Osteoblast (primary cell): ENCODE measurements around the gene ZNF548. TPM values are rescaled to one million over a fixed set of nuclear protein-coding genes. Genes with fewer than 3 reads are reported as not detected.

Experiments used
- DNase-seq: peaks from one replicate; pipeline ENCODE4 v3.0.0; 2011; ENCODE audit warnings: low spot score, mixed read lengths; ENCODE audit not compliant: insufficient read length; ENCODE audit errors: missing footprints
- H2AFZ ChIP-seq: 2 replicates; pipeline ENCODE4 v1.6.0; 2011; ENCODE audit warnings: mild to moderate bottlenecking, low read length
- H3K27ac ChIP-seq: 2 replicates; pipeline ENCODE4 v1.5.1; 2011; ENCODE audit warnings: mild to moderate bottlenecking, low read depth, low read length, moderate library complexity
- H3K27me3 ChIP-seq: 2 replicates; pipeline ENCODE4 v1.6.0; 2012; ENCODE audit warnings: mild to moderate bottlenecking, control low read depth, inconsistent platforms, low read length, moderate library complexity; ENCODE audit not compliant: insufficient read depth
- H3K36me3 ChIP-seq: 2 replicates; pipeline ENCODE4 v1.5.1; 2011; ENCODE audit warnings: mild to moderate bottlenecking, low read length, control low read depth, moderate library complexity; ENCODE audit not compliant: insufficient read depth
- H3K4me1 ChIP-seq: 2 replicates; pipeline ENCODE4 v1.5.1; 2011; ENCODE audit warnings: mild to moderate bottlenecking, low read length, control low read depth, moderate library complexity; ENCODE audit not compliant: insufficient read depth
- H3K4me2 ChIP-seq: 2 replicates; pipeline ENCODE4 v1.6.0; 2011; ENCODE audit warnings: mild to moderate bottlenecking, low read length; ENCODE audit not compliant: insufficient read depth
- H3K4me3 ChIP-seq: fragments of 200-600 bp; sonication (generic); 3 replicates; pipeline ENCODE4 v1.5.1; 2012; ENCODE audit warnings: mild to moderate bottlenecking, low read length, inconsistent platforms; ENCODE audit not compliant: insufficient read depth
- H3K79me2 ChIP-seq: 2 replicates; pipeline ENCODE4 v1.6.0; 2012; ENCODE audit warnings: mild to moderate bottlenecking, low read length, control low read depth, inconsistent platforms; ENCODE audit not compliant: insufficient read depth
- H3K9me3 ChIP-seq: 2 replicates; pipeline ENCODE4 v1.5.1; 2011; ENCODE audit warnings: low read depth, low read length, control low read depth
- H4K20me1 ChIP-seq: 2 replicates; pipeline ENCODE4 v1.6.0; 2012; ENCODE audit warnings: mild to moderate bottlenecking, low read length, control low read depth; ENCODE audit not compliant: insufficient read depth
- CTCF ChIP-seq: IDR thresholded peaks from 2 replicates; pipeline ENCODE4 v1.5.1; 2011; ENCODE audit warnings: mild to moderate bottlenecking, low read depth, low read length, moderate library complexity; ENCODE audit errors: extremely low read depth
- total RNA-seq: library from RNA; depleted of rRNA; stranded (reverse); fragments of >200 nt; gene quantifications from 2 replicates; pipeline ENCODE4 v1.2.3, GENCODE V29; 2012

Gene ZNF548
- total RNA-seq, 1 donor: 27.9 TPM

- peaks cover 46% of the 10 kb centered on the region for H3K36me3 ChIP-seq
- no peak overlapping the region for H3K4me2 ChIP-seq
- H2AFZ ChIP-seq: no peak overlapping the region
- no peak overlapping the region for H3K4me3 ChIP-seq
- DNase-seq: no peak
- TF ChIP-seq CTCF: no peak
- H3K9me3 ChIP-seq: peaks cover 26% of the 10 kb centered on the region
- H4K20me1 ChIP-seq: no peaks in the 10 kb centered on the region
- H3K27me3 ChIP-seq: no peaks in the 10 kb centered on the region
- peaks cover 22% of the 10 kb centered on the region for H3K79me2 ChIP-seq
- no peak overlapping the region for H3K27ac ChIP-seq
- no peaks in the 10 kb centered on the region for H3K4me1 ChIP-seq
Observed at GRCh38 chr19:57398868-57399267, 9.2 kb downstream of the ZNF548 start.

DNA sequence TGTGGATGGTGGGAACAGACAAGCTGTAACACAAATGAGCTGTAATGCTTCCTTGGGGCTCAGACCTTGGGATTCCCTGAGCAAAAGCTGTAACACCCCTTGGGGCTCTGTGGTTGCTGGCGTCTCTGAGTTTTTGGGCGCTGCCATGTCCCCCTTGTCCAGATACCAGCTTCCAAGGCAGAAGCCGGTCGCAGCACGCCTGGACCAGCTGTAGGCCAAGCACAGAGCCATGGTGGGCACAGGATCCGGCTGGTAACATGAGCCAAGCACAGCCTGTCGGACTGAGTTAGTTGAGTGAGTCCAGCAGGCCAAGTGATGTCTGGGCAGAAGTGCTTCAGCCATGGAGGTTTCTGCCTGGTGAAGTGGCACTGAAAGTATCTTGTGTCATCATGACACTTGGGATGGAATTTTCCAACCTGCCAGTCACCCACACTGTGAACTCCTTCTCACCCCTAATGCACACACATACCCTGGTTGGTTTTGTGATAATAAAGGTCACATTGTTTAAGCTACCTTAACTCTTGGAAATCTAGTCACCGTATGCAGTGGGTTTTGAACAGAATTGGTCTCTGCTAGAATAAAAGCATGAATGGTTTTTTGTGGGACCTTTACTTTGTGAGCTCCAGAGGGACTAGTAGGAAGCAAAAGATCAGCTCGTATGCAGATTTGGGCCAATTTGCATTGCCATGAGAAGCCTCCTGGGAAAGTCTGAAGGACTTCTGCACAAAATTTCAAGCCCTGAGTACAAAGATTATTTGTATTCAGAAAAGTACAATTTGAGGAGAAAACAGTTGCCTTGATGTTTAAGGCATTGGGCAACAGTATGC, 14.3 kb downstream of the ZNF548 start:
- H3K9me3 ChIP-seq: peaks cover 8% of the 10 kb centered on the region
- no peaks in the 10 kb centered on the region for H3K4me1 ChIP-seq
- H3K36me3 ChIP-seq: peaks cover 16% of the 10 kb centered on the region
- H2AFZ ChIP-seq: no peak overlapping the region
- TF ChIP-seq CTCF: no peak
- H3K27me3 ChIP-seq: no peaks in the 10 kb centered on the region
- no peaks in the 10 kb centered on the region for H4K20me1 ChIP-seq
- no peak overlapping the region for H3K4me2 ChIP-seq
- H3K27ac ChIP-seq: no peak overlapping the region
- no peak overlapping the region for H3K4me3 ChIP-seq
- DNase-seq: no peak
- H3K79me2 ChIP-seq: no peaks in the 10 kb centered on the region

GRCh38 chr19:57406516-57407123, 17.0 kb downstream of the ZNF548 start:
- Histone ChIP-seq H4K20me1 (no peaks in the 10 kb centered on the region), H3K27me3 (no peaks in the 10 kb centered on the region), H3K36me3 (no peaks in the 10 kb centered on the region), H3K4me2 (no peak overlapping the region), H3K9me3 (peaks cover 2% of the 10 kb centered on the region), H3K4me1 (peaks cover 7% of the 10 kb centered on the region), H3K79me2 (peaks cover 6% of the 10 kb centered on the region), H3K4me3 (no peak overlapping the region), H3K27ac (no peak overlapping the region), H2AFZ (no peak overlapping the region)
- TF ChIP-seq CTCF: peak; percentile 74
- peak; percentile 87 for DNase-seq
